Mammary epithelial cell (primary cell): Measurements from ENCODE around the gene SURF4.

Experiments used
- EZH2 ChIP-seq: IDR thresholded peaks from 2 replicates; pipeline ENCODE4 v1.6.1; 2012; ENCODE audit warnings: low read length, inconsistent platforms, borderline replicate concordance
- TF ChIP-seq, protein P1 (sequence below), 2 donors: IDR thresholded peaks in 1 of 2; conservative IDR thresholded peaks in 1 of 2; 2 replicates each; pipeline ENCODE4 v1.5.1; 2011 to 2012; ENCODE audit warnings: inconsistent platforms in 2 of 2, low read length in 2 of 2, mild to moderate bottlenecking in 2 of 2, control low read depth in 1 of 2, low read depth in 1 of 2; ENCODE audit not compliant: insufficient read depth in 1 of 2; ENCODE audit errors: extremely low read depth in 1 of 2

DNA sequence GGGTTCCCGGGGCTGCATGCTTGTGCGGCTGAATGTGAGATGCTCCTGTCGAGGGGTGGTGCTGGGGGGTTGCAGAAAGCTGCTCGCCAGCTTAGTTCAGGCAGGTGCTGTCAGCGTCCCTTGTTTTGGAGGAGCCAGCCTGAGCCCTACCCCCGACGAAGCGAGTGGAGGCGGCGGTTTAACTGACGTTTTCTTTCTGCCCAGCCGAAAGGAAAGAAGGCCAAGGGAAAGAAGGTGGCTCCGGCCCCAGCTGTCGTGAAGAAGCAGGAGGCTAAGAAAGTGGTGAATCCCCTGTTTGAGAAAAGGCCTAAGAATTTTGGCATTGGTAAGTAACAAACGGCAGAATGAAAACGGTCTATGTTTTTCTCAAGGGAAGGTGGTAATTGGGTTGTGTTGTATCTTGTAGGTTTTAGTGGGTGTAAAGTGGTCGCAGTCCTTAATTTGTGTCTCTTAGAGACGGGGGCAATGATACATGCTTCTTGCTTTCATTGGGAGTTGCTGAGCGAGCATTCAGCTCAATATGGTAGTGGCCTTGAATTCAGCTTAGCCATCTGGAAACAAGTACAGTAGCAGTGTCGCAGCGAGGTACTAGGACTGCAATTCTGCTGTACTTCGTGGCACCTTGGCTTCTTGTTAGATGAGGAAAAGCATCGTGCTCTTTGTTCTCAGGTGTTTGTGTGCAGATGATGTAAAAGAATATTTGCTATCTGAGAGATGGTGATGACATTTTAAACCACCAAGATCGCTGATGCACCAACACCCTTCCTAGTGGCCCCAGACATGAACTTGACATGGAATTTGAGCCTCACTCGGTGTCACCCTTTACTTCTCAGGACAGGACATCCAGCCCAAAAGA lies 26.9 kb downstream of the SURF4 start:
- TF ChIP-seq, protein P1, sequence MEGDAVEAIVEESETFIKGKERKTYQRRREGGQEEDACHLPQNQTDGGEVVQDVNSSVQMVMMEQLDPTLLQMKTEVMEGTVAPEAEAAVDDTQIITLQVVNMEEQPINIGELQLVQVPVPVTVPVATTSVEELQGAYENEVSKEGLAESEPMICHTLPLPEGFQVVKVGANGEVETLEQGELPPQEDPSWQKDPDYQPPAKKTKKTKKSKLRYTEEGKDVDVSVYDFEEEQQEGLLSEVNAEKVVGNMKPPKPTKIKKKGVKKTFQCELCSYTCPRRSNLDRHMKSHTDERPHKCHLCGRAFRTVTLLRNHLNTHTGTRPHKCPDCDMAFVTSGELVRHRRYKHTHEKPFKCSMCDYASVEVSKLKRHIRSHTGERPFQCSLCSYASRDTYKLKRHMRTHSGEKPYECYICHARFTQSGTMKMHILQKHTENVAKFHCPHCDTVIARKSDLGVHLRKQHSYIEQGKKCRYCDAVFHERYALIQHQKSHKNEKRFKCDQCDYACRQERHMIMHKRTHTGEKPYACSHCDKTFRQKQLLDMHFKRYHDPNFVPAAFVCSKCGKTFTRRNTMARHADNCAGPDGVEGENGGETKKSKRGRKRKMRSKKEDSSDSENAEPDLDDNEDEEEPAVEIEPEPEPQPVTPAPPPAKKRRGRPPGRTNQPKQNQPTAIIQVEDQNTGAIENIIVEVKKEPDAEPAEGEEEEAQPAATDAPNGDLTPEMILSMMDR (conservative IDR thresholded peaks at IDR 0.05 in 1 of 2, IDR thresholded peaks at IDR 0.05 in 1 of 2; ENCODE audit: extremely low read depth in 1 of 2, insufficient read depth in 1 of 2, low read depth in 1 of 2, low read length in 2 of 2), result no peak
- TF ChIP-seq EZH2, result no peak
